ENCODE data around the gene SLC41A3.
"Not testable (repeated sequence)": the region's sequence is repeated elsewhere in the genome, so short reads cannot be mapped to it uniquely, and the experiment has no call there.

The SLC41A3 gene

DNA sequence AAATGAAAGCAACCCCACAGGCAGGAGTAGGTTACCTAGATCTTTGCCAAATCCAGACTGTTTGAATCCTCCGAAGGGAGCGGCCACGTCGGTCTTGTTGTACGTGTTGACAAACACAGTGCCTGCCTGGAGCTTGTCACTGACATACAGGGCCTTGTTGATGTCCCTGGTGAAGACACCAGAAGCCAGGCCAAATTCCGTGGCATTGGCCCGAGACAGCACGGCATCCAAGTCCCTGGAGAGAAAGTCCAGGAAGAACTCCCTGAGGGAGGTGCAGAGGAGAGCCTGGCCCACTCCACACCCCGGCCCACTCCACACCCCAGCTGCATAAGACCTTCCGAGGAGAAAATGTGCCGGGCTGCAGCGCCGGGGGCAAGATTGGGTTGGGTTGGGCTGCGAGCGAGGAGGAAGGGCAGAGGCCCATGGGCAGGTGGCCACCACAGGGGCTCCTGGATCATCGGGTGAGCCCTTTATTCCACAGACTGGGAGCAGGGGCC lies 21.8 kb upstream of the SLC41A3 start:
- DNase-seq, result no peak

- DNase-seq, result no peak
Measured at GRCh38 chr3:126104742-126105605, 21.1 kb upstream of the SLC41A3 start.

- no peak for DNase-seq
Measured at GRCh38 chr3:126104028-126104635, 20.2 kb upstream of the SLC41A3 start.

DNA sequence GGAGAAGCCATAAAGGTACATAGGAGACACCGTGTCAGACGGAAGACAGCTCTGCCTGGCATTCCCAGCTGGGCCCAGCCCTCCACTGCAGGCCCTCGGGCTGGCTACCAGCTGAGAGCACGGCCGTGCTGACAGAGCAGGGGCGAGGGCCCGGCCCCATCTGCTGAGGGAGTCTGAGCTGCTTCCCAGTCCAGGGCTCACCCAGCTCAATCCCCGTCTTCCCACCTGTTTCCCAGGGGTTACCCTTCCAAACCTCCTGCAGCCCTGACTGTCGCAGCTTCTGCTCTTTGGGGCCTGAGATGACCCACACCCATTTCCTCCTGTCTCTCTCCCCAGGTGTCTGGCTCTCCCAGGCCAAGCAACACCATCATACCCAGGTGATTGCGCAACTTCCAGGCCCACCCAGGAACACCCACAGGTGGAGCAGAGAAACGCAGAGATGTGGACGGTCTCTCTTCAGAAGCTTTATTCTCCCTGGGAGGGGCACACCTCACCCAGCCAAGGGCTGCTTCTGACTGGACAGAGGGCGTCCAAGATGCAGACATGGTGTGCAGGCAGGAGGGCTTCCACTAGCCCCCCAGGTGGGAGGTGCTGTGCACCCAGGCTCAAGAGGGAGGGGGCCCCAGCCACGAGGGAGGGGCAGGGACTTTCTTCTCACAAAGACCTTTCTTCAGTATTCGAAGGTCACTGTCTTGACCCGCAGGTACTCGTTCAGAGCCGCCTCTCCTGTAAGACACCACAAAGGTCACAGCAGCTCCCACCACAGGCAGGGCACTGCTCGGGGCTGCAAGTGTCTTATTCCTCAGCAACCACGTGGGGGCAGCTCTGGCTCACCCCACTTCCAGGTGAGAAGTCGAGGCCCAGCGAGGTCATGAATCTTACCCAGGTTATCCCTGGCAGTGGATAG lies 19.4 kb upstream of the SLC41A3 start:
- no peak for DNase-seq

DNA sequence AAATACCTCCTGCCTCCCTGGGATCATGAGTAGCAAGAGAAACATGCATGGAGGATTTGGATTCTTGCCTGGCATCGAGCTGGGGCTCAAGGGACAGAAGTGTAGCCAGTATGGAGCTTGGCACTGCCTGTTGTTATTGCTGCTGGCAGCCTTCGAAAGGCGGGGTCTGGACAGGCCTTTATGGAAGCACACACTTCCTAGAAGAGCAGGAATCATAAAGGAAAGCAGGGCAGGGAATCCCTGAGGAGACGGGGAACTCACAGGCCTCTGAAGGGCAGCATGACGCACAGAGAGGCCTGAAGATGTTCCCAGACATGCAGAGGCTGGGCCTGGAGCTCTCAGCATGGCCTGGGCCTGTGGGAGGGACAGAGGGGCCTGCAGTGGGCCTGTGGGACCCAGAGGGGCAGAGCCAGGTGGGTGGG lies 18.6 kb upstream of the SLC41A3 start:
- no peak for DNase-seq

DNA sequence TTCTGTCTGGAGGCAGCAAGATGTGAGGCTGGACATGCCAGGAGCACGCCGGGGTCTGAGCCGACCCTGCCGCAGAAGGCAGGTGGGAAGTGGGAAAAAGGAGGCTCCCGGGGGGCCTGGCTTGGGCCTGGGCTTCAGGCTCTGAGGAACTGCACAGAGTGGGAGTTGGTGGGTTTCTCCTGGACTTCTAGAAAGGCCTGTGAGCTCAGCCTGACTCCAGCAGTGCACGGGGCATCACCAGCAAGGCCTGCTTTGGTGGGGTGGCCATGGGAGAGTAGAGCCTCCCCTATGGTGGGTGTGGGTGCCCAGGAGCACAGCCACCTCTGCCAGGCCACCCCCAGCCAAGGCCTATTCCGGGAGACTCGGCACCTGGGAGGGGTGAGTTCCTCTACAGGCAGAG lies 18.1 kb upstream of the SLC41A3 start:
- no peak for DNase-seq

DNA sequence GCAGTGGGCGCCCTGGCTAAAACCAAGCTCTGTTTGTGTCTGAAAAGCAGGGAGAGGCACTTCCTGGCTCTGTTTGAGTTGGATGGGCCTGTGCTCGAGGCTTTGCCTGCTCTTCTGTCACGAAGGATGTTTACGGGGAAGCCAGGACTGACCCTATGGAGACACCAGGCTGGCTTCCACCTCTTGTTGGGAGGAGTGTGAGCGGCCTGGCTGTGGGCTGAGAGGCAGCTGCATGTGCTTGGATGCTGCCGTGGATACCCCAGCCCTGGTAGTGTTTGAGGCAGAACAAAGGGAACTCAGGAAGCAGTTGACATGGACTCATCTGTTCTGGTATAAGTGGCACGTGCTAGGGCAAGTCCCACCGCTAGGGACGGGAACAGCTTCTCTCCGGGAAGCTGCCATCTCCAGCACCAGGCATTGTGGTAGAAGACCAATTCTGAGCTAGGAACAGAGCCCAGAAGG lies 17.6 kb upstream of the SLC41A3 start:
- peak; percentile 14 for DNase-seq

DNA sequence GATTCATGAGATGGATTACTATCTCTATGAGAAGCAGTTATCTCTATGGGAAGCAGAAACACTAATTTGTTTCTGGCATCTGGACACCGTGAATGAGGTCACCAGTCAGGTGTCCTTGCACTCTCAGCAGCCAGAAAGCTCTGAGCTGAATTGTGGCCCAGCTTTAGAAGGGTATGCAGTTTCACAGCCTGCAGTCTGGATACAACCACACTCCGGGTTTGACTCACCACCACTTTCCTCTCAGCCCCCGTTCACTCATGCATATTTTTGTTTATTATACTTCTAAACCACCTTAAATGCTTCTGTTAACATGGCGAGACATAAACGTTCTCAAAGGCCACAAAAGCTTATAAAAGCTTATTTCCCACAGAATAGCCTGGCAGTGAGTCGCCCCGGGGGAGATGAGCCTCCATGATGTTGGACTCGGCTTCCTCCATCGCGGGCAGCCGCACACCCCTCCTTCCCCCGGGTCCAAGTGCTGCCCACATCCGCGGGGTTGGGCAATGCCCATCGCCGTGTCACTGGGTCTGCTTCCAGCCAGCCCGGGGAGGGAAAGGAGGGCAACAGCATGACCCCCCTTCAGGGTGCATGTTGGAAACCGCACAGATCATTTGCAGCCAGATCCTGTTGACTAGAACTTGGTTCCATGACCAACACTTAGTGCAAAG lies 16.8 kb upstream of the SLC41A3 start:
- no peak for DNase-seq

DNA sequence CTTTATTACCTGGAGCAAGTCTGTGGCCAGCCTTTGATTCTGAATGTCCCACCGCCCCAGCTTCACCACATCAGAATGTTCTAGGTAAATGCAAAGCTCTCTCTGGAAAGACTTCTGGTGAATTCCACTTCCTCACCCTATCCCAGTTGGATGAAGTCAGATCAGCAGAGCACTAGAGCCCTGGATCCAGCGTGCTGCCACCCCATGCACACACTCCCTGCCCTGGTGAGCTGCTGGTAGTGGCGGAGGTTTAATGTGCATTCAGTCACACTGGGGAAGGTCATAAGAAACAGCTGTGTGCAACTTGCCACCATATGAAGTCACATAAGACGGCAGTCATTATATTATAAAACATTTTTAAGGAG lies 16.3 kb upstream of the SLC41A3 start:
- DNase-seq, result no peak

- no peak for DNase-seq
Measured at GRCh38 chr3:126098391-126098858, 14.5 kb upstream of the SLC41A3 start.

DNA sequence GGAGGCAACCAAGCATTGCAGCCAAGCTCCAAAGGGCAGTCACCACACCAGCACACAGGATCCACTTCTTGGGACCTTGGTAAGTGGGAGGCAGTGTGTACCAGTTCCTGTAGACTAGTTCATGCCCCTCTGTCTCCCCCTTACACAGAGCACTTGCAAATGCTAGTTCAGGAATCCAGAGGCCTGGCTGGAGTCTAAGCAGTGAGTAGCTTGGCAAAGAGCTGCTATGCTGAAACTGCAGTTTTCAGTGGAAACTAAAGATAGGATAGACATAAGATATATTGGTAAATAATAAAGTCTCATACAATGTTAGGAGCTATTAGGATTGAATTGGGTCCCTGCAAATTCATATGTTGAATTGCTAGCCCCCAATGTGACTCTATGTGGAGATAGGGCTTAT lies 13.9 kb upstream of the SLC41A3 start:
- no peak for DNase-seq

GRCh38 chr3:126096274-126096673 lies 12.3 kb upstream of the SLC41A3 start:
- not testable (repeated sequence) for DNase-seq

DNA sequence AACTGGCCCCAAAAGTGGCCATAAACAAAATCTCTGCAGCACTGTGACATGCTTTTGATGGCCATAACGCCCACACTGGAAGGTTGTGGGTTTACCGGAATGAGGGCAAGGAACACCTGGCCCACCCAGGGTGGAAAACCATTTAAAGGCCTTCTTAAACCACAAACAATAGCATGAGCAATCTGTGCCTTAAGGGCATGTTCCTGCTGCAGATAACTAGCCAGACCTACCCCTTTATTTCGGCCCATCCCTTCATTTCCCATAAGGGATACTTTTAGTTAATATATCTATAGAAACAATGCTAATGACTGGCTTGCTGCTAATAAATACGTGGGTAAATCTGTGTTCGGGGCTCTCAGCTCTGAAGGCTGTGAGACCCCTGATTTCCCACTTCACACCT lies 8.2 kb upstream of the SLC41A3 start:
- DNase-seq, result not testable (repeated sequence)

GRCh38 chr3:126087552-126088175 lies 3.7 kb upstream of the SLC41A3 start:
- DNase-seq, result no peak

DNA sequence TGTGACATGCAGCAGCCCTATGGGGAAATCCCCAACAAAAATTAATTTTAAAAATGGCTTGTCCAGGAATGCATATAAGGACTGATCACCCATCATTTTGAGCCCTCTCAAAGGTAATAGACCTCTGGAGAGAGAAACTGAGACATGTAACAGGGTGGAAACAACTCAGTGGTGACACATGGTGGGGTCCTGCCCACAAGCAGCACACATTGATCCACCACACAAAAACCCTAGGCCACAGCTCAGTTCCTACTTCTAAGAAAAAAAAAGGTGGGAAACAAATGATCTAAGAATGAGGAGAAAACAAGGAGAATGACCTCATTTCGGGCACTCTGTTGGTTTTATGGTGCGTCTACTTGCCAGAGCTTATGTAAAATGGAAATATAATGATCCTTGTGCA lies 1.9 kb upstream of the SLC41A3 start:
- no peak for DNase-seq

GRCh38 chr3:126085276-126085675 lies 1.4 kb upstream of the SLC41A3 start:
- DNase-seq, result no peak

DNA sequence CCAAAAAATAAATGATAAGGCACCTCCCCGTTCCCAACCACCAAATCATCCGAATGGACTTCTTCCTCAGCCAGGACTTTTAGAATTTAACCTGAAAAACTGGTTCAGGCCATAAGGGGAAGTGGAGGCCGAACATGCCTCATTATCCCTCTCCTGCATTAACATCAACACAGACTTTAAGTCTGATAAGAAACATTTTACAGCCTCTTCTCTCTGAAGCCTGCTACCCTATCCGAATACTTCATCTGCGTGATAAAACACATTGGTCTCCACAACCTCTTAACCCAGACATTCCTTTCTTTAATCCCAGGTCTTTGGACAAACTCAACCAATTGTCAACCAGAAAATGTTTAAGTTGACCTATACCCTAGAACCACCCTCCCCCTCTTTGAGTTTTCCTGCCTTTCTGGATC lies 850 bp upstream of the SLC41A3 start:
- no peak for DNase-seq

DNA sequence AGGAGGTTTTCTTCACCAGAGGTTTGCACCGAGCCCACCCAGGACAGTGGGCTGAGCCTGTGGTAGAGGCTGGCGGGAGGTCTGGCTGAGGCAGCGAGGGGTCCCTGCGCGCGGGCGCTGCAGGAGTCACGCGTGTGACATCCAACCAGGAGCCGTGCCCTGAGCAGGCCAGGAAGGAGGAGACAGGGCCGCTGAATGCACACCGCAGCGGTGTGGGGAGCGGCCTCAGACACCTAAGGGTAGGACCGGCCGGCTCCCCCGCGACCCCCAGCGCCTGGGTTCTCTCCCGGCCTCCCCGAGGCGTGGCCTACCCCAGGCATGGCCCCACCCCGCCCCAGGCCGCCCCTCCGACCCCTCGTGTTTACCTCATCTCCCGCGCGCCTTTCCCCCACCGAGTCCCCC lies 412 bp downstream of the SLC41A3 start:
- DNase-seq, result no peak

DNA sequence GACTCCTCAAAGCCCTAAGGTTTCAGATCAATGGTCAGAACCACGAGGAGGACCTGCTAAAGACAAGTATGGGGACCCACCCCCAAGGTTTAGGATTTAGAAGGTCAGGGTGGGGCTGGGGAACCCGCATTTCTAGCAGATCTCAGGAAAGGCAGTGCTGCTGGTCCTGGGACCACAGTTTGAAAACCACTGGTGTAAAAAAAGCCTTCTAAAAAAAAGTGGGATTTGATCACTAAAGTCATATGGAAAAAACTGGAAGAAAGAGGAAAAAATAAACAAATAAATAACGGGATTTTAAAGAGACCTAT lies 832 bp downstream of the SLC41A3 start:
- DNase-seq, result no peak

GRCh38 chr3:126082362-126083137 lies 1.4 kb downstream of the SLC41A3 start:
- no peak for DNase-seq

DNA sequence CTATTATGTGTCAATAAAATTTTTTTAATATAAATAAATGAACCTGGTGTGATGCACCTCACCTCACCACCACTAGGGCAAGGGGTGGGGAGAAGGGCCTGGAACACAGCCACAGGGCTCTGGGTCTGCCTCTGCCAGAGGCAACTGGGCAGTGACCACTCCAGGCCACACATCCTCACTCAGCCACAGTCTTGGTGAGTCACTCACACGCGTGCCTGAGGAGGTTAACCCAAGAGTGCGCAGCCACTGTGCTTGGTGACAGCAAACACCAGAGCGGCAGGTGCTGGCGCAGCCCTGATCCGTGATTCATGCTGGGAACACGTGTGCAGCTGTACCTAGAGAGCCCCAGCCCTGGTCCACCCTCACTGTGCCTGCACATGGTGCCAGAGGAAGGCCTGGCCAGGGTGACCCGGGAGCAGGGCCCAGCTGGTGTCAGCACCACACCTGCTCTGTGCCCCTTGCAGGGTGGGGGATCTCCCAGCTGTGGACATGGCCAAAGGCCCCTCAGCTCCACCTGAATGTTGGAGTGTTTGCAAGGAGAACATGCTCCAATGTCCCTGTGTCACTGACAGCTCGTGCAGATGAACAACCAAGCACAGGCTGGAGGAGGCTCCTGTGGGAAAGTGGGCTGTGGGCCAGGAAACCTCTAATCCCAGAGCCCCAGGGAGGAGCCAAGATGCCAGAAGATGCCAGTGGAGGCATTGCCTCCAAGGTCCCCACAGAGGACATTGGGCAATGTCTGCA lies 2.1 kb downstream of the SLC41A3 start:
- no peak for DNase-seq

Measured in DMS153 (cell line).